ENCODE measurements around the gene EFNA4. TPM values are rescaled to one million over a fixed set of nuclear protein-coding genes. Genes with fewer than 3 reads are reported as not detected.

The EFNA4 gene
- total RNA-seq, 3 donors from 2014 or later (not counting 1 experiment from before 2014, with no cell fraction given): 4.6 to 6.8 (median 5.5) TPM

DNA sequence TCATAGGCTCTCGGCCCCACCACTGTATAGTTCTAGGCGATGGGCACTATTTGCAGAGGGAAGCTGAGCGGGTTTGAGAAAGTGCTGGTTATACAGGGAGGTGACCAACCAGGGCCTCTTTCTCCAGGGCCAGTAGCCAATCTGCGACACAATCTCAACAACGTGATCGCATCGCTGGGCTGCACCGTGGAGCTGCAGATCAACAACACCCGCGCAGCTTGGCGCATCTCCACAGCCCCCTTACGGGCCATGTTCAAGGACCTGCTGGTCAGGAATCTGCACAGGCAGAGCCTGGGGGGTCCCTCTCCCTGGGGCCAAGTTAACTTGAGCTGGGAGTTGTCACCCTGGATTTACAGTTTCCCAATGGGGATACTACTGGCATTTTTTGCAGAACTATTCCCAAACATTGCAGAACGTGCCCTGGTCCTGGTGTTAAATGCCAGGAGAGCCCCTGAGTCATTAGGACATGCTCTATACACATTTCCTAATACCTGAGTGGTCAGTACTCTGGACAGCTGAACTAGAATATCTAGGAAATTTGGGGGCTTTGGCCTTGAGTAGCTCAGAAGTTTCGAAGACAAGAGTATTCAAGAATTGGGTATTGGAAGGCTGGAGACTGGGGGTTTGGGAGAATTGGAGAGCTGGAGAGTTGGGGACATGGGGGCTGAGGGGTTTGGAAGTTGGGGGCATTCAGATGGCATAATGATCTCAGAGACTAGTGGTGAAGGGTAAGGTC lies 23.0 kb upstream of the EFNA4 start:
- intact Hi-C loops (cut with micrococcal nuclease): no loop called here
- H3K4me1 ChIP-seq (ENCODE audit: control insufficient read depth, insufficient read depth, low read length): no peaks in the 10 kb centered on the region
- H3K27me3 ChIP-seq (ENCODE audit: control insufficient read depth, insufficient read depth, low read length): no peaks in the 10 kb centered on the region

DNA sequence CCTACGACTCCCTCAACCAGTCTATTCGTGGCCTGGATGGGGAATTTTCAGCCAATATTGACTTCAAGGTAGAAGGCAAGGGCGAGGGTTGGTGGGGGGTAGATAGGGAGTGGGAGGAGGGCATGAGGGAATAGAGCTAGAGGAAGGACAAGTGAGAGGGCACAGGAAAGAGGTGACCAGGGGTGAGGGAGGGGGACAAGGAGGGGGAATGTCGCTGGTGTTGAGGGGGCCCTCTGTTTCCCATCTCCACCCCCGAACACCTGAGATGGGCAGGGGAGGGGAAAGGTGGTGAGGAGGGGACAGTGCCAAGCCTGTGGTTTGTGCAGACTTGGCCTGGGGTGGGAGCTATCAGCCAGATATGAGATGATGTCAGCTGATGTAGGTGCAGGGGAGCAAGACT lies 20.8 kb upstream of the EFNA4 start:
- ATAC-seq: no peak
- no peaks in the 10 kb centered on the region for H3K9me3 ChIP-seq (ENCODE audit: control insufficient read depth, insufficient read depth, low read length)
- no peaks in the 10 kb centered on the region for H3K4me1 ChIP-seq (ENCODE audit: control insufficient read depth, insufficient read depth, low read length)
- WGBS (ENCODE audit: insufficient coverage): 75% methylated on average over 5 of the region's 5 CpGs
- H3K27ac Mint-ChIP-seq: no peak overlapping the region
- no peaks in the 10 kb centered on the region for H3K27me3 ChIP-seq (ENCODE audit: control insufficient read depth, insufficient read depth, low read length)
- H3K4me3 ChIP-seq (ENCODE audit: low read length): no peak overlapping the region
- no peak overlapping the region for H3K4me3 Mint-ChIP-seq
- no peak overlapping the region for H3K27ac ChIP-seq (ENCODE audit: low read length)
- peaks cover 0 to 13% of the 10 kb centered on the region in 2 donors for H3K4me1 Mint-ChIP-seq
- no peak for TF ChIP-seq CTCF (IDR thresholded peaks at IDR 0.05)
- no peaks in the 10 kb centered on the region for H3K9me3 Mint-ChIP-seq
- H3K36me3 Mint-ChIP-seq: no peaks in the 10 kb centered on the region
- H3K36me3 ChIP-seq (ENCODE audit: control insufficient read depth, insufficient read depth, low read length): no peaks in the 10 kb centered on the region
- H3K27me3 Mint-ChIP-seq (ENCODE audit: low read depth in 2 of 2): peaks cover 7 to 10% of the 10 kb centered on the region in 2 donors
- intact Hi-C loops (cut with micrococcal nuclease): no loop called here
- no peak for DNase-seq

More for the DNA sequence above, 23.0 kb upstream of the EFNA4 start:
- no peak overlapping the region for H3K4me3 Mint-ChIP-seq
- no peak overlapping the region for H3K4me3 ChIP-seq (ENCODE audit: low read length)
- no peak for DNase-seq
- no peak for TF ChIP-seq CTCF (IDR thresholded peaks at IDR 0.05)
- no peak overlapping the region for H3K27ac ChIP-seq (ENCODE audit: low read length)
- ATAC-seq: no peak
- H3K4me1 Mint-ChIP-seq: peaks cover 0 to 13% of the 10 kb centered on the region in 2 donors
- 93% methylated on average over 14 of the region's 14 CpGs for WGBS (ENCODE audit: insufficient coverage)
- H3K27me3 Mint-ChIP-seq (ENCODE audit: low read depth in 2 of 2): peaks cover 9 to 12% of the 10 kb centered on the region in 2 donors
- no peaks in the 10 kb centered on the region for H3K36me3 ChIP-seq (ENCODE audit: control insufficient read depth, insufficient read depth, low read length)
- H3K36me3 Mint-ChIP-seq: no peaks in the 10 kb centered on the region
- no peaks in the 10 kb centered on the region for H3K9me3 ChIP-seq (ENCODE audit: control insufficient read depth, insufficient read depth, low read length)
- no peaks in the 10 kb centered on the region for H3K9me3 Mint-ChIP-seq
- no peak overlapping the region for H3K27ac Mint-ChIP-seq

GRCh38 chr1:155043301-155043702 lies 20.2 kb upstream of the EFNA4 start:
- Histone ChIP-seq H3K4me3 (ENCODE audit: low read length) (no peak overlapping the region), H3K27me3 (ENCODE audit: control insufficient read depth, insufficient read depth, low read length) (no peaks in the 10 kb centered on the region), H3K4me1 (ENCODE audit: control insufficient read depth, insufficient read depth, low read length) (no peaks in the 10 kb centered on the region), H3K27ac (ENCODE audit: low read length) (no peak overlapping the region), H3K9me3 (ENCODE audit: control insufficient read depth, insufficient read depth, low read length) (no peaks in the 10 kb centered on the region), H3K36me3 (ENCODE audit: control insufficient read depth, insufficient read depth, low read length) (no peaks in the 10 kb centered on the region)
- TF ChIP-seq CTCF (IDR thresholded peaks at IDR 0.05): no peak
- intact Hi-C loops (cut with micrococcal nuclease): no loop called here
- 85% methylated on average over 11 of the region's 12 CpGs for WGBS (ENCODE audit: insufficient coverage)
- no peak overlapping the region for H3K27ac Mint-ChIP-seq
- no peak overlapping the region for H3K4me3 Mint-ChIP-seq
- H3K4me1 Mint-ChIP-seq: peaks cover 0 to 13% of the 10 kb centered on the region in 2 donors
- DNase-seq (no peak), ATAC-seq (no peak)
- no peaks in the 10 kb centered on the region for H3K36me3 Mint-ChIP-seq
- H3K27me3 Mint-ChIP-seq (ENCODE audit: low read depth in 2 of 2): peaks cover 3 to 5% of the 10 kb centered on the region in 2 donors
- no peaks in the 10 kb centered on the region for H3K9me3 Mint-ChIP-seq

DNA sequence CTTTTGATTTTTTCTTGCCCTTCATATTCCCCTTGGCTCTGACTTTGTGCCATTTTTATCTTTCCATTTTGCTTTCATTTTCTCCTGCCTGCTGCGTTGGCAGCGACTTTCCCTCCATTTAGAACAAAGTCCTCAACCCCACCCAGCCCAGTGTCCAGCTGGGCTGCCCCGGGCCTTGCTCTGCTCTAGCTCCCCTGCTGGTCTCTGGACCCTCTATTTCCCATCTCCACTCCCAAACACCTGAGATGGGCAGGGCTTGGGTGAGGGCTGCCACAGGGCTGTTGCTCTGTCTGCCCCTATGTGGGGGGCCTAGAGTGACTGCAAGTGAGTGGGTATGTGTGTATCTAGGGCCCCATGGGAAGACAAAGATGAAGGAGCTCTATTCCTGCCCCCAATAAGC lies 19.7 kb upstream of the EFNA4 start:
- TF ChIP-seq CTCF (IDR thresholded peaks at IDR 0.05): no peak
- ATAC-seq (no peak), DNase-seq (no peak)
- Mint-ChIP-seq H3K4me1 (peaks cover 0 to 13% of the 10 kb centered on the region in 2 donors), H3K36me3 (no peaks in the 10 kb centered on the region), H3K27ac (no peak overlapping the region), H3K9me3 (no peaks in the 10 kb centered on the region), H3K27me3 (ENCODE audit: low read depth in 2 of 2) (peaks cover under 1 to 3% of the 10 kb centered on the region in 2 donors), H3K4me3 (no peak overlapping the region)
- 91% methylated on average over 3 of the region's 3 CpGs for WGBS (ENCODE audit: insufficient coverage)
- H3K4me3 ChIP-seq (ENCODE audit: low read length): no peak overlapping the region
- no peaks in the 10 kb centered on the region for H3K36me3 ChIP-seq (ENCODE audit: control insufficient read depth, insufficient read depth, low read length)
- no peaks in the 10 kb centered on the region for H3K4me1 ChIP-seq (ENCODE audit: control insufficient read depth, insufficient read depth, low read length)
- H3K27ac ChIP-seq (ENCODE audit: low read length): no peak overlapping the region
- intact Hi-C loops (cut with micrococcal nuclease): no loop called here
- no peaks in the 10 kb centered on the region for H3K9me3 ChIP-seq (ENCODE audit: control insufficient read depth, insufficient read depth, low read length)
- no peaks in the 10 kb centered on the region for H3K27me3 ChIP-seq (ENCODE audit: control insufficient read depth, insufficient read depth, low read length)

Data from natural killer cell (primary cell).